Measurements from ENCODE around the gene PTH2.

The PTH2 gene

DNA sequence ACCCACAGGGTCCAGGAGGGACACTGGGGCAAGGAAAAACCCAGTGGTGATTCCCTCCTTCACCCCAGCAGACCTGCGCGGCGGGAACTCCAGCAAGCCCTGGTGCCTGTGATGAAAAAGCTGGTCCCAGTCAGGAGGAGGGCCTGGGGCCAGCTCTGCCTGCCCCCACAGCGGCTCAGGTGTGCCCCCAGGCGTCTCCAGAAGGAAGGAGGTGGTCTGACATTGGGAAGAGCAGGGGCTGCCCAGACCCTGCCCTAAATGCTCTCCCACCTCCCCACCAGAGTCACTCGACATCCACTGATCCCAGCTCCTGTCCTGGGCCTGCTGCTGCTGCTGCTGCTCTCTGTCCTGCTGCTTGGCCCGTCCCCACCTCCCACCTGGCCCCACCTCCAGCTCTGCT, 6.2 kb downstream of the PTH2 start:
- Mint-ChIP-seq H3K36me3 (ENCODE audit: low read depth) (no peaks in the 10 kb centered on the region), H3K4me3 (no peak overlapping the region), H3K27me3 (ENCODE audit: low read depth) (peaks cover 55% of the 10 kb centered on the region), H3K4me1 (ENCODE audit: low read depth) (peaks cover 13% of the 10 kb centered on the region), H3K9me3 (no peaks in the 10 kb centered on the region), H3K27ac (no peak overlapping the region)

DNA sequence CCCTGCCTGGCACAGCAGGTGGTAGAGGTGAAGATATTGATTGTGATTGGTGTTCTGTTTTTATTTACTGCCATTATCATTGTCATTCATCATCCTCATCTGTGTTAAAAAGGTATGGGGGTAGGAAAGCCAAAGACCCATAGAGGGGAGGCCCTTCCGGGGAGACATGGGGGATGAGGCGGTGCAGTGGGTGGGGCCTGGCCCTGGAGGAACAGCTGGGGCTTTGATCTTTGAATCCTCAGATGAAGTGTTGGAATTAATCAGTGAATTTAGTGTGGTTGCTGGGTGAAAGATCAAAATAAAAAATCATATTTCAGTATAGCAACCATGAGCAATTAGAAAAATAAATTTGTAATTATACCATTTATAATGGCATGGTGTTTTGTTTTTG, 7.4 kb downstream of the PTH2 start:
- no peaks in the 10 kb centered on the region for H3K9me3 Mint-ChIP-seq
- no peak overlapping the region for H3K4me3 Mint-ChIP-seq
- no peaks in the 10 kb centered on the region for H3K36me3 Mint-ChIP-seq (ENCODE audit: low read depth)
- peaks cover 17% of the 10 kb centered on the region for H3K4me1 Mint-ChIP-seq (ENCODE audit: low read depth)
- H3K27me3 Mint-ChIP-seq (ENCODE audit: low read depth): peaks cover 42% of the 10 kb centered on the region
- no peak overlapping the region for H3K27ac Mint-ChIP-seq

DNA sequence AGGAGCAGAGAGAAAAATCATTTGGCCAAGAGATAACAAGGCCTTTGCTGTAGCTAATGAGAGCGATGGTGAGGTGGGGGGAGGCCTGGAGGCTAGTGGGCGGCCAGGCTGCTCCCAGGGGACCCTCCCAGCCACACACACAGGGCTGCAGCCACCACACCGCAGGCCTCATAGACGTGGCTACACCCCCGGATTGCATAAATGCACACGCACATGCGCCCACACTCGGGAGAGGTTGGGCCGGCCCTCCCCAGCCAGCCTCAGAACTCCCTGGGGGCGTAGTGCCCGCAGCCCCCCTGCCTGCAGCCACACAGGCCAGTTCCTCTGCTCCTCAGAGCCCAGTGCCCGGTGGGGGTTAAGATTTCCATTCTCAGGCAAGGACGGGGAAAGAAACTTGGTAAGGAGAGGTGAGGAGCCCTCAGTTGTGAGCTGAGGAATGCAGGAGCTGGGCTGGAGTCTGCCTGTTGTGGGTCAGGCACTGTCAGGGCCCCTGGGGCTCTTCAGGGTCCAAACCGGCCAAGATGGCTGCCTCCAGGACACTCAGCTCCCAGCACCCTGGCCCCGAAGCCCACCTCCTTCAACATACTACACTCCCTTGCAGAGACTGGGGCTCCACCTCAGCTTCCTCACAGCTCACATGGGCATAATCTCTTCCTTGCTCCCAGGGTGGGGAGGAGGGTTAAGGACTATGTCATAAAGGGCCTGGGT, 8.0 kb downstream of the PTH2 start:
- peaks cover 36% of the 10 kb centered on the region for H3K27me3 Mint-ChIP-seq (ENCODE audit: low read depth)
- no peaks in the 10 kb centered on the region for H3K36me3 Mint-ChIP-seq (ENCODE audit: low read depth)
- peaks cover 15% of the 10 kb centered on the region for H3K4me1 Mint-ChIP-seq (ENCODE audit: low read depth)
- H3K27ac Mint-ChIP-seq: no peak overlapping the region
- H3K4me3 Mint-ChIP-seq: no peak overlapping the region
- H3K9me3 Mint-ChIP-seq: no peaks in the 10 kb centered on the region

DNA sequence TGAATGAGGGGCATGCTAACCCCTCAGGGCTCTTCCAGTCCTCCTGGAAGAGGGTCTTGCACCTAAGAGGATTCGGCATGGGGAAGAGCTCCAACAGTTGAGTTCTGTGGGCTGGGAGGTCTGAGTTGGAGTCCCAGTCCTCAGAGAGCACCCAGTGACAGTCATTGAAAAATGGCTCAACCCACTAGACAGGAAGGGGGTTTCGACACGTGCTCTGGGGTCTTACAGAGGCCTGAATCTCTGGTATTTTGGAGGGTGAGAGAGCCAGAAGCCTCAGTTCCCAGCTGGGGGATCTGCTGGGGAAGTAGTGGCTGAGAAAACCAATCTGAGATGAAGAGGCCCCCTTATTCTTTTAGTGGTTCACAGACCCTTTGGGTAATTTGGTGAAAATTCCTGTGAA, 9.0 kb downstream of the PTH2 start:
- no peak overlapping the region for H3K27ac Mint-ChIP-seq
- peaks cover 26% of the 10 kb centered on the region for H3K27me3 Mint-ChIP-seq (ENCODE audit: low read depth)
- H3K4me1 Mint-ChIP-seq (ENCODE audit: low read depth): peaks cover 25% of the 10 kb centered on the region

DNA sequence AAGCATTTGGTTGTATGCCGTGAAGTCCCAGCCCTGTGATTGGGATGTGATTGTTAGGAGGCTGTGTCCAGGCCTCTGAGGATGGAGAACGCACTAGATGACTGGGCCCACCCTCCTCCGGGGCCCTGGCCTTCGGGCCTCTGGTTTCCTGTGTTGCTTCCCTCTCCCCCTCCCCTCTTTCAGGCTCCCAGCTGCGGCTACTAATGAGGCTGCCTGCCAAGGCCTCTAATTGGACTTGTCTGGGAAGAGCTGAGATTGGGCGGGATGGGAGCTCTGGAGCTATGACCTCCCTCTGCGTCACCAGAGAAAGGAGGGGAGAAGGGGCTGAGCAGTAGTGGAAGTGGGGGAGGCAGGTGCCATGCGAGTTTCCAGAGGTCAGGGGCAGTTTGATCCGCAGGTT, 9.9 kb downstream of the PTH2 start:
- Mint-ChIP-seq H3K4me3 (no peak overlapping the region), H3K27ac (no peak overlapping the region), H3K27me3 (ENCODE audit: low read depth) (peaks cover 19% of the 10 kb centered on the region), H3K9me3 (no peaks in the 10 kb centered on the region), H3K36me3 (ENCODE audit: low read depth) (no peaks in the 10 kb centered on the region), H3K4me1 (ENCODE audit: low read depth) (peaks cover 32% of the 10 kb centered on the region)

More for the DNA sequence above, 9.0 kb downstream of the PTH2 start:
- Mint-ChIP-seq H3K36me3 (ENCODE audit: low read depth) (no peaks in the 10 kb centered on the region), H3K4me3 (no peak overlapping the region), H3K9me3 (no peaks in the 10 kb centered on the region)

DNA sequence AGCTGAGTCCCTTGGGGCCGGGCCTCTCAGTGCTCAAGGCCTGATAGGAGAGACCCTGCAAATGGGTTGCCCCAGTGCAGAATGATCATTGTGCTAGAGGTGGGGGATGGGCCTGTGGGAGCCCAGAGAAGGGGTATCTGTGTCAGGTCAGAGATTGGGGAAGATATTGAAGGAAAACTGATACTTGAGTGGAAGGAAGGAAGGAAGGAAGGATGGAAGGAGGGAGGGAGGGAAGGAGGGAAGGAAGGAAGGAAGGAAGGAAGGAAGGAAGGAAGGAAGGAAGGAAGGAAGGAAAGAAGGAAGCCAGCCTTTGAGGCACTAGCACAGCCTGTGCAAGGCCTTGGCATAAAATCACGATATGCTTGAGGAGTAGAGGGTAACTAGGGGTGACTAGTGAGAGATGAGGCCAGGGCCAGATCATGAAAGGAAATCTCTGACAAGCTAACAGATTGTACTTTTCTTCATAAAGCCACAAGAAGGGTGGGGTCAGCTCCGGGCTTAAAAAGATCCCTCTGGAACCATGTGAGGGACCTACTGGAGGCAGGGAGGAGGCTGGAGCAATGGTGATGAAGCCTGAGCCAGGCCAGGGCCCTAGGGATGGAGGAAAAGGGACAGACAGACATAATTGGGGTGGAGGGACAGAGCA, 11.4 kb downstream of the PTH2 start:
- peaks cover 7% of the 10 kb centered on the region for H3K27me3 Mint-ChIP-seq (ENCODE audit: low read depth)
- H3K4me1 Mint-ChIP-seq (ENCODE audit: low read depth): peaks cover 39% of the 10 kb centered on the region
- no peak overlapping the region for H3K4me3 Mint-ChIP-seq
- no peaks in the 10 kb centered on the region for H3K9me3 Mint-ChIP-seq
- no peaks in the 10 kb centered on the region for H3K36me3 Mint-ChIP-seq (ENCODE audit: low read depth)
- H3K27ac Mint-ChIP-seq: peak overlapping the region; percentile 10

DNA sequence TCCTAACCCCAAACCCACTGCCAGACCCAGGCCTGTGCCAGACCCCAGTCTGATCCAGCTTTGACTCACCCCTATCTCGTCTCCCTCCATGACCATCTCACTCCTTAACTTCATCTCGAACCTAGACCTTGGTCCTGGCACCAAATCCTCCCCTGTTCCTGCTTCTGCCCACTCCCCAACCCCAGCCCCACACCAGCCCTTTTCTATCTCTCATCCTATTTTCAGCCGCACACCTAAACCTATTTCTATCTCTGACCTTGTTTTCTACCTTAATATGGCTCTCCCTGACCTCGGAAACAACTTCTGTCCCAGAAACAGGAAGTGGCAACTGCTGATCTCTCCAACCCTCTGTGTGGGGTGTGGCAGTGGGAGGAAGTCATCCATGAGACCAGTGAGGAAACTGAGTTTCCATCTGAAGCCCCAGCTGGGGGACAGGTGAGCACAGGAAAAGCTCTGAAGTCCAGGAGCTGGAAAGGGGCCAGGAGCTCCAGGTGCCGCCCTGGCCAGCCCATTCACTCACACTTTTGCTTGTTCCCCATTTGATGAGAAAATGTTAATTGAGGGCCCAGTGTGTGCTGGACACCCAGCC, 13.7 kb downstream of the PTH2 start:
- no peaks in the 10 kb centered on the region for H3K27me3 Mint-ChIP-seq (ENCODE audit: low read depth)

DNA sequence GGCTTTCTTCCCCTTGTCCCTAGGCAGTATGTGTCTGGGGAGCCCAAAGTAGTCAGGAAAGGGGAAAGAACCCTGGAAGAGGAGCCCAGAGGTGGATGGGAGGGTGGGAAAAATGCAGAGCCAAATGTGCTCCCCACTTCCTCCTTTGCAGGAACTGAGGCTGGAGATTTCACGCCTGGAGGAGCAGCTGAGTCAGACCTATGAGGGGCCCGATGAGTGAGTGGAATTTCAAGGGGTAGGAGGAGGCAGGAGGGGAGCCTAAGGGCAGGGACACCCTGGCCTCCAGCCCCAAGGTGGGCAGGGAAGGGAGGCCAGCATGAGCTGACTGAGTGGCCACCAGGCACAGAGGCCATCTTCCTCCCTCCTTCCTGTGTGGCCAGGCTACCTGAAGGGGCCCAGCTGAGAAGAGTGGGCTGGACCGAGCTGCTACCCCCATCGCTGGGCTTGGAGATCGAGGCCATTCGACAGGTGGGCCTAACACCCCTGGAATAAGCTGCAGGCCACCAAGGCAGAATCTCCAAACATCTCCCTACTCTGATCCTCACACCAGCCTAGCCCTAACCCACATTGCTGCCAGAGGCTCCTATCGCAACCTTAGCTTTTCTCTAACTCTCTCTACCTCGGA, 14.3 kb downstream of the PTH2 start:
- Mint-ChIP-seq H3K27ac (peak overlapping the region; percentile 66), H3K4me1 (ENCODE audit: low read depth) (peaks cover 39% of the 10 kb centered on the region), H3K36me3 (ENCODE audit: low read depth) (no peaks in the 10 kb centered on the region), H3K4me3 (peak overlapping the region; percentile 62), H3K9me3 (no peaks in the 10 kb centered on the region), H3K27me3 (ENCODE audit: low read depth) (no peaks in the 10 kb centered on the region)

More for the DNA sequence above, 13.7 kb downstream of the PTH2 start:
- Mint-ChIP-seq H3K9me3 (no peaks in the 10 kb centered on the region), H3K4me1 (ENCODE audit: low read depth) (peaks cover 39% of the 10 kb centered on the region), H3K27ac (peak overlapping the region; percentile 66), H3K36me3 (ENCODE audit: low read depth) (no peaks in the 10 kb centered on the region), H3K4me3 (peak overlapping the region; percentile 62)

DNA sequence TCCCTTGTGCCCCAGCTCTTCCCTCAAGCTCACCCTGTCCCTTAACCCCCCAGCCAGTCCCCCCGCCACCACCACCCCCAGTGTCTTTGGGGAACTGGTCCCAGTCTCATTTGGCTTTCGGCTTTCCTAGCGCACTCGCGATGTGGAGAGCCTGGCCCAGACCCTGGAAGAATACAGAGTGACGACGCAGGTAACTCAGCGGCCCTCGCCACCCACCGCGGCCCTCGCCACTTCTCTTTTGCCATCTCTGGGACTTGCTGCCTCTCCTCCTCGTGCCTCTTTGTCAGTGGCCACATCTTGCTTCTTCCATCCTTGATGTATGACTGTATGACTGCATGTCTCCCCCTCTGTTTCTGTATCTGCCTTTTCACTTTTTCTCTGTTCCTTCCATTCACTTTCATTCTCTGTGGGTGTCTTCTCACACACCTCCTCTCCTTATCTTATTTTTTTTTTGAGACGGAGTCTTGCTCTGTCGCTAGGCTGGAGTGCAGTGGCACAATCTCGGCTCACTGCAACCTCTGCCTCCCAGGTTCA, 15.7 kb downstream of the PTH2 start:
- no peak overlapping the region for H3K27ac Mint-ChIP-seq
- H3K9me3 Mint-ChIP-seq: no peaks in the 10 kb centered on the region
- H3K4me1 Mint-ChIP-seq (ENCODE audit: low read depth): peaks cover 39% of the 10 kb centered on the region
- no peak overlapping the region for H3K4me3 Mint-ChIP-seq
- no peaks in the 10 kb centered on the region for H3K27me3 Mint-ChIP-seq (ENCODE audit: low read depth)
- H3K36me3 Mint-ChIP-seq (ENCODE audit: low read depth): no peaks in the 10 kb centered on the region

DNA sequence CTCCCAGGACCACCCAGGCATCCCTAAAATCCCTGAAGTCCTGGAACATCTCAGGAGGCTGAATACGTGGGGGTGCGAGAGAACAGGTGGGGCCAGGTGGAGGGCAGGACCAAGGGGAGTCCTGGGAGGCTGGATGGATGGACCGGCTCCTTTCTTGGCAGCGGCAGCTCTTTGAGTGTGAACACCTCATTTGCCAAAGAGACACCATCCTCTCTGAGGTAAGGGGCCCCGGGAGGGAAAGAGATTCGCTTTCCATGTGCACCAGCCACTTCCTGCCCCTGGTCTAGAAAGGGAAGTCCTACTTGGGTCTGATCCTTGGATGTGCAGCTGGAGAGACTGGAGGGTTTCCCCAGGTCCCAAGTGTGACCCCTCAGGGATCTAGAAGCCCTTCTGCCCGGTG, 16.2 kb downstream of the PTH2 start:
- Mint-ChIP-seq H3K9me3 (no peaks in the 10 kb centered on the region), H3K27me3 (ENCODE audit: low read depth) (no peaks in the 10 kb centered on the region), H3K4me1 (ENCODE audit: low read depth) (peaks cover 37% of the 10 kb centered on the region), H3K36me3 (ENCODE audit: low read depth) (no peaks in the 10 kb centered on the region), H3K27ac (no peak overlapping the region), H3K4me3 (no peak overlapping the region)

DNA sequence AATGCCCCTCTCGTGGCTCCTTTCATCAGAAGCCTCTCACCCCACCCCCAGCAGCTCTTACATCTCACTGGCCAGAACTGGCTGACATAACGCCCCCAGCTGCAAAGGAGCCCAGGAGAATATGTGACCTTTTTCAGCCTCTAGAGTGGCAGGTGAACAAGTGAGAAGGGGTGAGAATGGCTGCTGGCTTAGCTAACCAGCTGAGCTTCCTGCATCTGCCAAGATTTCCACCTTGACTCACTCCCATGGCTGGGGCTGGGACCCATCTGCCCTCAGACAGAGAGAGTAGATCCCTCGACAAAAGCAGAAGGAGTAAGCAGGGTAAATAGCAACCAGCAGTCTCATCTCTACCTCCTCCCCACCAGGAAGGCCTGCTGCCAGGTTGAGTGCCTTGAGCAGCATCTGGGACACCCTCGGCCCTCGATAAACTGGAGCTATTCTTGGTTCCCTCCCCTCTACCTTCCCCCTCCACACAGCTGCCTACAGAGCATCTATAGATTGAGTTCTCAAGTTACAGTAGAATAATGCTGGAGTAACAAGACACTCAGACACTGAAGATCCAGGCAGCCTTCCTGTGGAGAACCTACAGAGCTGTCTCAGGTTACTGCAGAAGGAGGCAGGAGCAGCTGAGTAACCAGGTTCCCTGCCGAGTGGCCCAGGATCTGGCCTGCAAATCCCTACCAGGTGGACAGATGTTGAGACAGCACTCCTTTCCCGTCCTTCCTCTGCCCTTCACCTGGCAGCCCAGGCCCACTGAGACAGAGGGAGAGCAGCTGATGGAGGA, 19.6 kb downstream of the PTH2 start:
- Mint-ChIP-seq H3K36me3 (ENCODE audit: low read depth) (no peaks in the 10 kb centered on the region), H3K27me3 (ENCODE audit: low read depth) (peaks cover 2% of the 10 kb centered on the region), H3K9me3 (no peaks in the 10 kb centered on the region), H3K4me3 (no peak overlapping the region), H3K27ac (peak overlapping the region; percentile 39), H3K4me1 (ENCODE audit: low read depth) (peaks cover 17% of the 10 kb centered on the region)

DNA sequence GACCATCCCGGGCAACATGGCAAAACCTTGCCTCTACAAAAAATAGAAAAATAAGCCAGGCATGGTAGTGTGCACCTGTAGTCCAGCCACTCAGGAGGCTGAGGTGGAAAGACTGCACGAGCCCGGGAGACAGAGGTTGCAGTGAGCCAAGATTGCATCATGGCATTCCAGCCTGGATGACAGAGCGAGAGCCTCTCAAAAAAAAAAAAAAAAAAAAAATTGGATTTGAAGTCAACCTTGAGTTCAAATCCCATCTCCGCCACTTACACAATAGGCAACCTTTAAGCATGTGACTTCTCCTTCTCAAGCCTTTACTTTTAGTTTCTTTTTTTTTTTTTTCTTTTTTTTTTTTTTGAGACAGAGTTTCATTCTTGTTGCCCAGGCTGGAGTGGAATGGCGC, 23.2 kb downstream of the PTH2 start:
- H3K27me3 Mint-ChIP-seq (ENCODE audit: low read depth): peaks cover 10% of the 10 kb centered on the region
- H3K4me1 Mint-ChIP-seq (ENCODE audit: low read depth): peaks cover 11% of the 10 kb centered on the region
- H3K4me3 Mint-ChIP-seq: no peak overlapping the region
- H3K27ac Mint-ChIP-seq: no peak overlapping the region
- H3K9me3 Mint-ChIP-seq: no peaks in the 10 kb centered on the region
- no peaks in the 10 kb centered on the region for H3K36me3 Mint-ChIP-seq (ENCODE audit: low read depth)

DNA sequence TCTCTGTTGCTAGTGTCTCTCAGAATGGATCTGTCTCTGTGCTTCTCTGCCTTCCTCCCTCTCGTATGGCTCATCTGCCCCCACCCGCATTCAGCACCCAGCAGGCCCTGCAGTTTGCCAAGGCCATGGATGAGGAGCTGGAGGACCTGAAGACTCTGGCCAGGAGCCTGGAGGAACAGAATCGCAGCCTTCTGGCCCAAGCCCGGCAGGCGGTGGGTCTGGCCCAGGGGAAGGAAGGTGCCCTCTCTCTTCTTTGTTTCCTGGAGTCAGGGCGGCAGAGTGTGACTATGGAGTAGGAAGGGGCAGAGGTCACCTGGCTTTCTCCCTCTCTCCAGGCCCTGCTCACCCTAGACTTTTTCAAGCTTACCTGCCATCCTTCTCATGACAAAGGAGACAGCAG, 24.3 kb downstream of the PTH2 start:
- no peak overlapping the region for H3K4me3 Mint-ChIP-seq
- peaks cover 10% of the 10 kb centered on the region for H3K27me3 Mint-ChIP-seq (ENCODE audit: low read depth)
- H3K36me3 Mint-ChIP-seq (ENCODE audit: low read depth): no peaks in the 10 kb centered on the region
- H3K9me3 Mint-ChIP-seq: no peaks in the 10 kb centered on the region
- H3K4me1 Mint-ChIP-seq (ENCODE audit: low read depth): peaks cover 11% of the 10 kb centered on the region
- no peak overlapping the region for H3K27ac Mint-ChIP-seq

DNA sequence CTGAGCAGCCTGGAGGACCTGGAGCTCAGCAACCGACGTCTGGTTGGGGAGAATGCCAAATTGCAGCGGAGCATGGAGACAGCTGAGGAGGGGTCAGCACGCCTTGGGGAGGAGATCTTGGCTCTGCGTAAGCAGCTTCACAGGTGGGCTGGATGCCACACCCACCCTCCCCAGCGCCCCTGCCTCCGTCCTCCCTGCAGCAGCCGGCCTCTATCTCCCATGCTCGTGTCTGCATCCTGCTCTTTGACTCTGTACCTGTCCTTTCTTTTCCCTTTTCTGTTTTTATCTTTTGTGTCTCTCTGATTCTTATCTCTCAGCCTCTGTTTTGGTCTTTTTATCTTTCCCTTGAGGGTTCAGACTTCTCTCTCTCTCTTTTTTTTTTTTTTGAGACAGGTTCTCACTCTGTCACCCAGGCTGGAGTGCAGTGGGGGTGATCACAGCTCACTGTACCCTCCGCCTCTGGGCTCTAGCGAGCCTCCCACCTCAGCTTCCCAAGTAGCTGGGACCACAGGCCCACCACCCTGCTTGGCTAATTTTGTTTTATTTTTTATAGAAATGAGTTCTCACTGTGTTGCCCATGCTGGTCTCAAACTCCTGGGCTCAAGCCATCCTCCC, 25.1 kb downstream of the PTH2 start:
- Mint-ChIP-seq H3K4me3 (no peak overlapping the region), H3K27ac (no peak overlapping the region), H3K36me3 (ENCODE audit: low read depth) (no peaks in the 10 kb centered on the region), H3K9me3 (no peaks in the 10 kb centered on the region), H3K4me1 (ENCODE audit: low read depth) (peaks cover 11% of the 10 kb centered on the region), H3K27me3 (ENCODE audit: low read depth) (peaks cover 10% of the 10 kb centered on the region)

All from T-helper 1 cell treated with Interleukin-12 subunit alpha and Interleukin-12 subunit beta and Interleukin-4 antibody, amounts not matched to agents 30 μg/mL and 1 μg/mL, for 36 hours (primary cell).